NCI-H1417 (cell line): ENCODE measurements around the gene LRCH1.
A peak's percentile ranks its signal among the peaks of the same experiment; 100 is the strongest.

ENCODE experiments used
- DNase-seq, 3 experiments: peaks; one replicate each; lab custom pipeline; 2025; lab: John Stamatoyannopoulos, UW

Gene LRCH1

GRCh38 chr13:46562152-46562551, 9.2 kb downstream of the LRCH1 start:
- no peak for DNase-seq

GRCh38 chr13:46562581-46562980, 9.6 kb downstream of the LRCH1 start:
- no peak for DNase-seq

- no peak for DNase-seq
Observed at GRCh38 chr13:46565808-46566750, 13.1 kb downstream of the LRCH1 start.

- DNase-seq: no peak
Observed at GRCh38 chr13:46567671-46568070, 14.7 kb downstream of the LRCH1 start.

- DNase-seq: no peak
Observed at GRCh38 chr13:46569456-46569855, 16.5 kb downstream of the LRCH1 start.

GRCh38 chr13:46570273-46570672, 17.3 kb downstream of the LRCH1 start:
- no peak for DNase-seq

GRCh38 chr13:46571189-46571908, 18.4 kb downstream of the LRCH1 start:
- peak in 1 of 3 experiments; percentile 77 for DNase-seq

- no peak for DNase-seq
Observed at GRCh38 chr13:46571909-46572595, 19.1 kb downstream of the LRCH1 start.

- DNase-seq: no peak
Observed at GRCh38 chr13:46572752-46573431, 19.9 kb downstream of the LRCH1 start.

- no peak for DNase-seq
Observed at GRCh38 chr13:46575301-46575771, 22.4 kb downstream of the LRCH1 start.

GRCh38 chr13:46575818-46576221, 22.9 kb downstream of the LRCH1 start:
- no peak for DNase-seq

GRCh38 chr13:46576762-46577161, 23.8 kb downstream of the LRCH1 start:
- DNase-seq: no peak

GRCh38 chr13:46577696-46578589, 25.0 kb downstream of the LRCH1 start:
- peak in 2 of 3 experiments; percentile 10 to 63 for DNase-seq

GRCh38 chr13:46578590-46578975, 25.6 kb downstream of the LRCH1 start:
- no peak for DNase-seq

GRCh38 chr13:46580362-46580839, 27.4 kb downstream of the LRCH1 start:
- DNase-seq: no peak

- no peak for DNase-seq
Observed at GRCh38 chr13:46582190-46582589, 29.2 kb downstream of the LRCH1 start.

GRCh38 chr13:46586751-46587514, 34.0 kb downstream of the LRCH1 start:
- DNase-seq: no peak

- no peak for DNase-seq
Observed at GRCh38 chr13:46587807-46588418, 34.9 kb downstream of the LRCH1 start.

- DNase-seq: no peak
Observed at GRCh38 chr13:46592385-46592784, 39.4 kb downstream of the LRCH1 start.
